Measurements from ENCODE around the gene ITGB1.
"Not testable (repeated sequence)": the region's sequence is repeated elsewhere in the genome, so short reads cannot be mapped to it uniquely, and the experiment has no call there.

The ITGB1 gene

GRCh38 chr10:32937911-32938424 lies 20.1 kb downstream of the ITGB1 start:
- no peak for DNase-seq (ENCODE audit: low read depth)

GRCh38 chr10:32932225-32932729 lies 25.8 kb downstream of the ITGB1 start:
- no peak for DNase-seq (ENCODE audit: low read depth)

- DNase-seq (ENCODE audit: low read depth): no peak
Measured at GRCh38 chr10:32931593-32931992, 26.4 kb downstream of the ITGB1 start.

- DNase-seq (ENCODE audit: low read depth): no peak
Measured at GRCh38 chr10:32930036-32930435, 28.0 kb downstream of the ITGB1 start.

- no peak for DNase-seq (ENCODE audit: low read depth)
Measured at GRCh38 chr10:32929634-32930033, 28.4 kb downstream of the ITGB1 start.

- no peak for DNase-seq (ENCODE audit: low read depth)
Measured at GRCh38 chr10:32927750-32928149, 30.3 kb downstream of the ITGB1 start.

- no peak for DNase-seq (ENCODE audit: low read depth)
Measured at GRCh38 chr10:32923849-32924248, 34.2 kb downstream of the ITGB1 start.

GRCh38 chr10:32923134-32923533 lies 34.9 kb downstream of the ITGB1 start:
- no peak for DNase-seq (ENCODE audit: low read depth)

GRCh38 chr10:32922170-32922569 lies 35.9 kb downstream of the ITGB1 start:
- no peak for DNase-seq (ENCODE audit: low read depth)

- not testable (repeated sequence) for DNase-seq (ENCODE audit: low read depth)
Measured at GRCh38 chr10:32917817-32918216, 40.2 kb downstream of the ITGB1 start.

GRCh38 chr10:32911285-32912016 lies 46.6 kb downstream of the ITGB1 start:
- no peak for DNase-seq (ENCODE audit: low read depth)

- DNase-seq (ENCODE audit: low read depth): not testable (repeated sequence)
Measured at GRCh38 chr10:32909970-32910369, 48.1 kb downstream of the ITGB1 start.

- DNase-seq (ENCODE audit: low read depth): no peak
Measured at GRCh38 chr10:32909456-32909855, 48.6 kb downstream of the ITGB1 start.

- no peak for DNase-seq (ENCODE audit: low read depth)
Measured at GRCh38 chr10:32906595-32906994, 51.4 kb downstream of the ITGB1 start.

- DNase-seq (ENCODE audit: low read depth): peak; percentile 49
Measured at GRCh38 chr10:32905466-32905865, 52.6 kb downstream of the ITGB1 start.

GRCh38 chr10:32901815-32902214 lies 56.2 kb downstream of the ITGB1 start:
- no peak for DNase-seq (ENCODE audit: low read depth)

GRCh38 chr10:32895200-32895968 lies 62.6 kb downstream of the ITGB1 start:
- not testable (repeated sequence) for DNase-seq (ENCODE audit: low read depth)

- DNase-seq (ENCODE audit: low read depth): no peak
Measured at GRCh38 chr10:32893916-32894664, 63.9 kb downstream of the ITGB1 start.

GRCh38 chr10:32893434-32893833 lies 64.6 kb downstream of the ITGB1 start:
- no peak for DNase-seq (ENCODE audit: low read depth)

GRCh38 chr10:32891261-32891660 lies 66.8 kb downstream of the ITGB1 start:
- DNase-seq (ENCODE audit: low read depth): no peak

GRCh38 chr10:32890444-32890843 lies 67.6 kb downstream of the ITGB1 start:
- no peak for DNase-seq (ENCODE audit: low read depth)

- no peak for DNase-seq (ENCODE audit: low read depth)
Measured at GRCh38 chr10:32889631-32890212, 68.3 kb downstream of the ITGB1 start.
